DND-41 (cell line): Measurements from ENCODE around the gene NSUN5.
"Not testable (repeated sequence)": the region's sequence is repeated elsewhere in the genome, so short reads cannot be mapped to it uniquely, and the experiment has no call there.

Source experiments
- ATAC-seq: fragments of 200-7000 bp; cut with Tn5 transposase; 3 replicates; pipeline ENCODE4 v1.9.1; 2021; ENCODE audit warnings: low read depth; ENCODE audit not compliant: insufficient read depth
- DNase-seq: peaks from one replicate; pipeline ENCODE4 v3.0.0-alpha.2; 2020
- H2AFZ ChIP-seq: 2 replicates; pipeline ENCODE4 v1.6.0; 2012; ENCODE audit warnings: low read depth, low read length
- H3K27ac ChIP-seq: 2 replicates; pipeline ENCODE4 v1.5.1; 2012; ENCODE audit warnings: low read length, inconsistent platforms
- H3K27me3 ChIP-seq: fragments of 200-600 bp; sonication (generic); 2 replicates; pipeline ENCODE4 v1.6.0; 2012; ENCODE audit warnings: low read length, mild to moderate bottlenecking, inconsistent platforms; ENCODE audit not compliant: insufficient read depth, poor library complexity
- H3K36me3 ChIP-seq: 2 replicates; pipeline ENCODE4 v1.5.1; 2012; ENCODE audit warnings: low read length, inconsistent platforms; ENCODE audit not compliant: insufficient read depth
- H3K4me1 ChIP-seq: 2 replicates; pipeline ENCODE4 v1.5.1; 2012; ENCODE audit warnings: mild to moderate bottlenecking, low read length; ENCODE audit not compliant: insufficient read depth
- H3K4me2 ChIP-seq: 2 replicates; pipeline ENCODE4 v1.6.0; 2012; ENCODE audit warnings: mild to moderate bottlenecking, moderate library complexity, low read length, inconsistent platforms; ENCODE audit not compliant: insufficient read depth
- H3K4me3 ChIP-seq, 2 experiments: fragments of 200-600 bp in 1 of 2; shearing (Covaris generic) in 1 of 2; 2 replicates each; pipeline ENCODE4 v1.5.1; 2012 to 2016; ENCODE audit warnings: inconsistent platforms in 2 of 2, low read length in 2 of 2, mild to moderate bottlenecking in 2 of 2, low read depth in 1 of 2, moderate library complexity in 1 of 2
- H3K79me2 ChIP-seq: 2 replicates; pipeline ENCODE4 v1.6.0; 2012; ENCODE audit warnings: low read length, inconsistent platforms; ENCODE audit not compliant: insufficient read depth
- H3K9ac ChIP-seq: 2 replicates; pipeline ENCODE4 v1.6.0; 2012; ENCODE audit warnings: low read depth, mild to moderate bottlenecking, inconsistent platforms, low read length, moderate library complexity
- H3K9me3 ChIP-seq: 2 replicates; pipeline ENCODE4 v1.5.1; 2012; ENCODE audit warnings: low read length, moderate library complexity, mild to moderate bottlenecking, inconsistent platforms; ENCODE audit not compliant: insufficient read depth, severe bottlenecking
- H4K20me1 ChIP-seq: 2 replicates; pipeline ENCODE4 v1.6.0; 2012; ENCODE audit warnings: low read length; ENCODE audit not compliant: insufficient read depth

NSUN5 gene

DNA sequence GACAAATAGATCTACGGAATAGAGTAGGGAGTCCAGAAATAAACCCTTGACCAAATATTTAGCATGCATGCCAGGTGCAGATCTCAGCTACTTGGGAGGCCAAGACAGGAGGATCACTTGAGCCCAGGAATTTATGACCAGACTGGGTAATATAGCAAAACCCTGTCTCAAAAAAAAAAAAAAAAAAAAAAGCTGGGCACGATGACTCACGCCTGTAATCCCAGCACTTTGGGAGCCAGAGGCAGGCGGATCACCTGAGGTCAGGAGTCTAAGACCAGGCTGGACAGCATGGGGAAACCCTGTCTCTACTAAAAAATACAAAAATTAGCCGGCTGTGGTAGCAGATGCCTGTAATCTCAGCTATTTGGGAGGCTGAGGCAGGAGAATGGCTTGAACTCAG, 31.4 kb downstream of the NSUN5 start:
- not testable (repeated sequence) for H4K20me1 ChIP-seq, H3K27ac ChIP-seq, ATAC-seq, H3K4me1 ChIP-seq, H3K9ac ChIP-seq, H3K4me3 ChIP-seq, H3K79me2 ChIP-seq, H3K4me2 ChIP-seq, H3K27me3 ChIP-seq, DNase-seq, H2AFZ ChIP-seq, H3K36me3 ChIP-seq, H3K9me3 ChIP-seq

DNA sequence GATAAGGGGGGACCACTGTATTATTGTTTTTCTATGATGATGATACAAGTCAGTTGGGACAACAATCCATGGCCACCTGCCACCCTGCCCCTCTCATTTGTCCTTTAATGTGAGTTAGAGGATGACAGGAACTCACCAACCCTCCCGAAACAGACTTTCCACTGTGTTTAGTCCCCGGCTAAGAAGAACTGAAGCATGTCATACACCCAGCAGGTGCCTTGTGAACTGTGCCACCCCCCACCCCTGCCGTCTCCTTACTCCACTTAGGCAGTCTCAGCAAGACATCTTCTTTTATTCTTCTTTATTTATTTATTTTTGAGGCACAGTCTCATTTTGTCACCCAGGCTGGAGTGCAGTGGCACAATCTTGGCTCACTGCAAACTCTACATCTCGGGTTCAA, 40.8 kb downstream of the NSUN5 start:
- not testable (repeated sequence) for H4K20me1 ChIP-seq, H2AFZ ChIP-seq, H3K79me2 ChIP-seq, DNase-seq, H3K27me3 ChIP-seq, H3K9ac ChIP-seq, H3K27ac ChIP-seq, ATAC-seq, H3K36me3 ChIP-seq, H3K4me2 ChIP-seq, H3K4me1 ChIP-seq, H3K9me3 ChIP-seq, H3K4me3 ChIP-seq

DNA sequence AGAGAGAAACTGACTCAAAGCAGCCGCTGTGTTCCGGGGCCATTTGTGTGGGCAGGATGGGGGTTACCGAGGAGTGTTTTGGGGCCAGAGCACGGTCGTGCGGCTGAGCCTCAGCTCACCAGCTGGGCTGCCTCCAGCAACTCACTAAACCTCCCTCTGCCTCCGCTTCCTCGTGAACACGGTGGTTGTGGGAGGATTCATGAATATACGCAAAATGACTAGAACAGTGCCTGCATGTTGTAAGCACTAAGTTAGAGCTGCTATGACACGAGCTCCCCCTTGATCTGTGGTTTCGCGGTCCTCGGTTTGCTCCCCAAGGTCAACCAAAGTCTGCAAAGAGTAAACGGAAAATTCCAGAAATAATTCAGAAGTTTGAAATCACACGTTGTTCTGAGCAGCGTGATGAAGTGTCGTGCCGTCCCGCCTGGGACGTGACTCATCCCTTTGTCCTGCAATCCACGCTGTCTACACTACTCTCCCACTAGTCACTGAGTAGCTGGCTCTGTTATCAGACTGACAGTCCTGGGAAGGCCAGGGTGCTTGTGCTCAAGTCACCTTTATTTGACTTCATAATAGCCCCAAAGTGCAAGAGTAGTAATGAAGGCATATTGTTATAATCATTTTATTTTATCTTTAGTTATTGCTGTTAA, 41.8 kb downstream of the NSUN5 start:
- H4K20me1 ChIP-seq, H3K4me2 ChIP-seq, H2AFZ ChIP-seq, ATAC-seq, H3K27ac ChIP-seq, DNase-seq, H3K27me3 ChIP-seq, H3K36me3 ChIP-seq, H3K9ac ChIP-seq, H3K9me3 ChIP-seq, H3K4me3 ChIP-seq, H3K4me1 ChIP-seq, H3K79me2 ChIP-seq: not testable (repeated sequence)

DNA sequence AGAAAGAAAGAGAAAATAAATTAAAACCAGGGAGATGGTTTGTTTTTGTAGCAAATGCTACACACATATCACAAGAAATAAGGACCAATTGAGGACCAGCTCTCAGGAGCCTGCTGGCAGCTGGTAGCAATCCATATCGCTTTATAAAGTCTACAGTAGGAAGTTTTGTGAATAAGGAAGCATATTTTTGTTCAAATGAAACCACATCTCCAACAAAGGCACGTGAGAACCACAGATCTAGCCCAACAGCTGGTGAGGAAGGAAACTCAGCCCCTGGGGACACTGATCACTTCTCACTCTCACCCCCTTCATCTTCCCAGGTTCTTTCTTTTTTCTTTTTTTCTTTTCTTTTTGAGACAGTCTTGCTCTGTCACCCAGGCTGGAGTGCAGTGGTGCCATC, 46.2 kb downstream of the NSUN5 start:
- not testable (repeated sequence) for H3K27me3 ChIP-seq, H3K9ac ChIP-seq, H3K27ac ChIP-seq, H4K20me1 ChIP-seq, H3K79me2 ChIP-seq, H3K9me3 ChIP-seq, H3K4me3 ChIP-seq, H3K36me3 ChIP-seq, H3K4me2 ChIP-seq, H3K4me1 ChIP-seq, H2AFZ ChIP-seq
- DNase-seq (peak; percentile 82), ATAC-seq (peak; percentile 96)
